BE2C (cell line): ENCODE data around the gene NR5A1.

Experiments
- DNase-seq: peaks from one replicate; pipeline ENCODE4 v3.0.0-alpha.2; 2020
- H3K27me3 ChIP-seq: fragments of 250-450 bp; sonication (Bioruptor Pico); 2 replicates; pipeline ENCODE4 v1.5.1; 2020; ENCODE audit warnings: mild to moderate bottlenecking
- H3K36me3 ChIP-seq: fragments of 250-450 bp; sonication (Bioruptor Pico); 2 replicates; pipeline ENCODE4 v1.5.1; 2020; ENCODE audit warnings: mild to moderate bottlenecking
- H3K4me1 ChIP-seq: fragments of 250-450 bp; sonication (Bioruptor Pico); 2 replicates; pipeline ENCODE4 v1.5.1; 2020
- H3K4me3 ChIP-seq: 2 replicates; pipeline ENCODE4 v1.5.1; 2011; ENCODE audit warnings: low read depth, low read length
- H3K9me3 ChIP-seq: fragments of 250-450 bp; sonication (Bioruptor Pico); 2 replicates; pipeline ENCODE4 v1.5.1; 2020
- CTCF ChIP-seq: IDR thresholded peaks from 2 replicates; pipeline ENCODE4 v1.5.1; 2012; ENCODE audit warnings: mild to moderate bottlenecking, low read depth, low read length

NR5A1 gene

GRCh38 chr9:124495126-124496074, 11.8 kb downstream of the NR5A1 start:
- Histone ChIP-seq H3K27me3 (no peaks in the 10 kb centered on the region), H3K4me3 (no peak overlapping the region), H3K4me1 (no peaks in the 10 kb centered on the region), H3K36me3 (no peaks in the 10 kb centered on the region), H3K9me3 (no peaks in the 10 kb centered on the region)
- no peak for TF ChIP-seq CTCF
- no peak for DNase-seq

GRCh38 chr9:124493794-124494479, 13.3 kb downstream of the NR5A1 start:
- no peaks in the 10 kb centered on the region for H3K27me3 ChIP-seq
- no peak overlapping the region for H3K4me3 ChIP-seq
- no peaks in the 10 kb centered on the region for H3K9me3 ChIP-seq
- no peak for DNase-seq
- no peak for TF ChIP-seq CTCF
- H3K36me3 ChIP-seq = no peaks in the 10 kb centered on the region
- H3K4me1 ChIP-seq = no peaks in the 10 kb centered on the region

GRCh38 chr9:124493218-124493617, 14.0 kb downstream of the NR5A1 start:
- Histone ChIP-seq H3K4me3 (no peak overlapping the region), H3K9me3 (no peaks in the 10 kb centered on the region), H3K4me1 (no peaks in the 10 kb centered on the region), H3K36me3 (no peaks in the 10 kb centered on the region), H3K27me3 (no peaks in the 10 kb centered on the region)
- TF ChIP-seq CTCF = no peak
- DNase-seq = no peak

GRCh38 chr9:124492818-124493217, 14.4 kb downstream of the NR5A1 start:
- Histone ChIP-seq H3K9me3 (no peaks in the 10 kb centered on the region), H3K4me1 (no peaks in the 10 kb centered on the region), H3K27me3 (no peaks in the 10 kb centered on the region), H3K36me3 (no peaks in the 10 kb centered on the region), H3K4me3 (no peak overlapping the region)
- no peak for DNase-seq
- no peak for TF ChIP-seq CTCF

GRCh38 chr9:124491049-124491975, 15.9 kb downstream of the NR5A1 start:
- H3K4me3 ChIP-seq = no peak overlapping the region
- TF ChIP-seq CTCF = no peak
- no peaks in the 10 kb centered on the region for H3K9me3 ChIP-seq
- H3K4me1 ChIP-seq = no peaks in the 10 kb centered on the region
- no peak for DNase-seq
- no peaks in the 10 kb centered on the region for H3K36me3 ChIP-seq
- no peaks in the 10 kb centered on the region for H3K27me3 ChIP-seq
